ENCODE measurements around the gene FUT3.
A peak's percentile ranks its signal among the peaks of the same experiment; 100 is the strongest.
"Not testable (repeated sequence)": the region's sequence is repeated elsewhere in the genome, so short reads cannot be mapped to it uniquely, and the experiment has no call there.

Gene FUT3

DNA sequence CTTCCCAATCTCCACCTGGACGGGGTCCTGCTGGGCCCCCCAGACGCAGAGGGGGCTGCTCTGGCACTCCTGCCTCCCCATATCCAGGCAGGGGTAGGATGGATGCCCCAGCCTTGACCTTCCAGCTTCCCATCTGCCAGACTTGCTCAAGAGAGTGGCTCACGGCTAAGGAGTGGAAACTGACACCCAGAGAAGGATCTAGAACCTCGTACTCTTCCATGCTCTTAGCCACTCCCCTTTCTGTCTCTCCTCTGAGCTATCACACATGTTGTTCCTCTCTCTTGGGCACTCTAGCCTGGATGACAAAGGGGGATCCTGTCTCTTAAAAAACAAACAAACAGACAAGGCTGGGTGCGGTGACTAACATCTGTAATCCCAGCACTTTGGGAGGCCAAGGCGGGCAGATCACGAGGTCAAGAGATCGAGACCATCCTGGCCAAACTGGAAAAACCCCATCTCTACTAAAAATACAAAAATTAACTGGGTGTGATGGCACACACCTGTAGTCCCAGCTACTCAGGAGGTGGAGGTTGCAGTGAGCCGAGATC, 31.2 kb upstream of the FUT3 start:
- DNase-seq, result no peak

DNA sequence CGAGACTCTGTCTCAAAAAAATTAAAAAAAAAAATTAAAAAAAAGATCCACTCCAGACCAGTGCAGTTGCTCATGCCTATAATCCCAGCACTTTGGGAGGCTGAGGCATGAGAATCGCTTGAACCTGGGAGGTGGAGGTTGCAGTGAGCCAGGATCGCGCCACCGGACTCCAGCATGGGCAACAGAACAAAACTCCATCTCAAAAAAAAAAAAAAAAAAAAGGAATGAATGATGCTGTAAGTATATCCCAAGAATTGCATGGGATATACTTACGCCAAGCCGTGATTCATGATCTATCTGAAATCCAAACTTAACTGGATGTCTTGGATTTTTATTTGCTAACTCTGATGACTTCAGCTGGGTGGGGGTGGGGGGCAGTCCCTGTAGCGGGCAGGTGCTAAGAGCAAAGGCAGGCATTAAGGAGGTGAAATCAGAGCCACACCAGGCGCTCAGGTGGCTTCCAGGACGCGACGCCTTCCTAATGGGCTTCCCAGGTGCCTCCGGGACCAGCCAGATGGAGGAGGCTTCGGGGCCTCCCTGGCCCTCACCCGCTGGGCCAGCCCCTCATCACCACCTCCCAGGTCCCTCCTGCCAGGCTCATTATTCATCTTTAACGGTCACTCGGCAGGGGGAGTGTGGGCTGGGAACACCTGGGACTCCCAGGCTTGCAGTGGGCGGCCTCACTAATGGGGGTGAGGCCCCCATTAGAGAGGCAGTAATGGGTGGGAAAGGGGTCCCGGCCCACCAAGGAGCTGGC, 30.5 kb upstream of the FUT3 start:
- DNase-seq, result no peak

DNA sequence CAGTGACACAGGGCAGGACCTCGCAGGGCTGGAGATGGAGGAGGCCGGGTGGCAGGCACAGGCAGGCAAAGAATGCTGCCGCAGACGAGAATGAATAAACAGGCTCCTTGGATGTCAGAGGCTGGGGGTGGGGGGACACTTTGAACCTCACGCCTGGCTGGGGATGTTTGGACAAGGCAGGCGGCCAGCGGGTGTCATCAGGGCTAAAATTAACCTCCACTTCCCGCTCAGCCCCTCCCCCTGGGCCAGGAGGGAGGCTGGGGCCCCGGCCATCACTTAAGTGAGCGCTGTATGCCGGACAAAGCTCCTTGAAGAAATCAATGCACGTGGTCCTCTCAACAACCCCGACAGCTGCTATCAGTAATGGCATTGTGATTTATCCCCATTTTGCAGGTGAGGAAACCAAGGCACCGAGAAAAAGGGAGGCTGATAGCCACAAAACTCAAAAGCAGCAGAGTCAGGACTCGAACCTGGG, 29.4 kb upstream of the FUT3 start:
- DNase-seq, result peak in 4 of 58 donors; percentile 17 to 33 (median 23)

DNA sequence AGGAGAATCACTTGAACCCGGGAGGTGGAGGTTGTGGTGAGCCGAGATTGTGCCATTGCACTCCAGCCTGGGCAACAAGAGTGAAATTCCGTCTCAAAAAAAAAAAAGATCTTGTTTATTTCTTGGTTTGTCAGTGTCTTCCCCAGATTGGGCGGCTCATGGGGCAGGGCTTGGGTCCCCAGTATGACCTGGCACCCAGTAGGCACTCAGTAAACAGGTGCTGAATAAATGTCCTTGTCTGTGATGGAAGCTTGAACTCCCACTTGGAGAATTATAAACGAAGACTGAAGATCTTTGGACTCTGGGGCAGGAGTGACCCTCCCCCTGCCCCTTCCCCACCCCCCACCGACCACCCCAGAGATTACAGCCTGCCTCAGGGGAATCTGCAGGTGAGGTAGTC, 28.9 kb upstream of the FUT3 start:
- no peak for DNase-seq

DNA sequence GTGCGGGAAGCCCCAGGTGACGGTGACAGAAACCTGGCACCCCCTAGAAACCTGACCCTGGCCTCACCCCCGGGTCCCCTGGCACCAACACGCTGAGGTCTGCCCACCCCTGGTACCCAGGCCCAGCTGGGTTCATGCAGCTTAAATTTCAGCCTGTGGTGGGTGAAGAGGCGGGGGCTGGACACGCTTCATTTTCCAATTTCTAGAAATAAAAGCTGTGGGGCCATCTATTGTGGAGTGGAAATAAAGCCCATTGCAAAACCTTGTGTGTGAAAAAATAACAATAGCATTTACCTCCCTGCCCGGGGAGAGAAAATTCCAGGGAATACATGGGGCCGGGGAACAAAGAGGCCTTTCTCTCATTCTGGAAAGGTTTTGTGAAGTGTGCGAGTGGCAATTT, 26.6 kb upstream of the FUT3 start:
- no peak for DNase-seq

DNA sequence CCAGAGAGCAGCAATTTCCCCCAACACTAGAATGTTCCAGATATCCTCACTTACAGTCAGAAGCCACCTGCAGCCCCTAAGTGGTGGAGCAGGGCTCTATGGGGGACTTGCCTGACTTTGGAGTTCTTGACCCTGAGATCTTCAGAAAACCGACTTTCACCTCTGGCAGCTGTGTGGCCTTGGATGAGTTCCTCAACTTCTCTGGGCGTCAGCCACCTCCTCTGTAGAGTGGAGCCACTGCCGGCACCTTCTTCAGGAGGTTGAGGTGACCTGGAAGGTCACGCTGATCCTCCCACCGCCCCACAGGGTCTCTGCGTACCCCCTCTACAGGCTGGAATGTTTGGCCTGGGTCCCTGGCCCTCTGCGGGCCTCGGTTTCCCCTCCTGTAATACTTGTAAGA, 26.2 kb upstream of the FUT3 start:
- DNase-seq, result no peak

DNA sequence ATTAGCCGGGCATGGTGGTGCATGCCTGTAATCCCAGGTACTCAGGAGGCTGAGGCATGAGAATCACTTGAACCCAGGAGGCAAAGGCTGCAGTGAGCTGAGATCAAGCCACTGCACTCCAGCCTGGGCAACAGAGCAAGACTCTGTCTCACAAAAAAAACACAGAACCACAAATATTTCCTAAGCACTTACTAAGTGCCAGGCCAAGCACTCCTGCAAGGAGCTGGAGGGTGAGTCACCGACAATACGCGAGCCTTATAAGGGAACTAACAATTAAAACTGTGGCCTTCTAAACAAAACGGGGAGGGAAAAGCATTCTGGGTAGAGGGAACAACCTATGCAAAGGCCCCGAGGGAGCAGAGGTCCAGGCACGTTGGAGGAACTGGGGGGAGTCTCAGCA, 23.2 kb upstream of the FUT3 start:
- not testable (repeated sequence) for DNase-seq

DNA sequence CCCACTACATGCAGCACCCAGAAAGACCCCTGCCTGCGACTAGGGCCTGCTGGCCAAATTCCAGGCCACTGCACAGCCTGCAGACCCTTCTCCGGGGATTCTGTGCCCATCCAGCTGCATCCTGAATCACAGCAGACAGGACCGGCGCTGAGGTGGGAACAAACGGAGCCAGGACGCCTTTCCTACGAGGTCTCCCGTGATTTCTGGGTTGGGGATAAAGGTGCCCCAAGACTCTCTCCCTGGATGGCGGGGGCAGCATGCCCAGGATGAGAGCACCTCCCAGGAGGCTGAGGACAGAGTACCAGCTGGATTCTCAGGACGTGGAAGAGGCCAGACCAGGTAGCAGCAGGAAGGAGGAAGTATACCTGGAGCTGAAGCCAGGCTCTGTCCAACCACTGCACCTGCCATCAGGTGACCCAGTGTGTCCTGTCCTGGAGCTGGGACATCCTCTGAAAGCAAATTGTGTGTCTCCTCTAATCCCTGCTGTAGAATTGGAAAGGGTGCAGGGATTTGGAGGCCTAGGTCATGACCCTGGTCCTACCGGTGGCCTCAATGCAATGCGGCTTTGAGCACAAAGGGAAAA, 22.5 kb upstream of the FUT3 start:
- no peak for DNase-seq

DNA sequence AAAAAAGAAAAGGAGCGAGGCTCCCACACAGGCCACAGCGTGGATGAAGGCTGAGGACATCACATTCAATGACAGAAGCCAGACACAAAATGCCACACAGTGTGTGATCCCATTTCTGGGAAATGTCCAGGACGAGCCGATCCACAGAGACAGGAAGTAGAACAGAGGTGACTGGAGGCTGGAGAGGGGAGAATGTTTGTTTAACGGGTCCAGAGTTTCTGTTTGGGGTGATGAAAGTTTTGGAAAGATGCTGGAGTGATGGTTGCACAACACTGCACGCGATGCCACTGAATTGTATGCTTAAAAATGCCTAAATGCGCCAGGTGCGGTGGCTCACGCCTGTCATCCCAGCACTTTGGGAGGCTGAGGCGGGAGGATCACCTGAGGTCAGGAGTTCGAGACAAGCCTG, 19.7 kb upstream of the FUT3 start:
- no peak for DNase-seq

DNA sequence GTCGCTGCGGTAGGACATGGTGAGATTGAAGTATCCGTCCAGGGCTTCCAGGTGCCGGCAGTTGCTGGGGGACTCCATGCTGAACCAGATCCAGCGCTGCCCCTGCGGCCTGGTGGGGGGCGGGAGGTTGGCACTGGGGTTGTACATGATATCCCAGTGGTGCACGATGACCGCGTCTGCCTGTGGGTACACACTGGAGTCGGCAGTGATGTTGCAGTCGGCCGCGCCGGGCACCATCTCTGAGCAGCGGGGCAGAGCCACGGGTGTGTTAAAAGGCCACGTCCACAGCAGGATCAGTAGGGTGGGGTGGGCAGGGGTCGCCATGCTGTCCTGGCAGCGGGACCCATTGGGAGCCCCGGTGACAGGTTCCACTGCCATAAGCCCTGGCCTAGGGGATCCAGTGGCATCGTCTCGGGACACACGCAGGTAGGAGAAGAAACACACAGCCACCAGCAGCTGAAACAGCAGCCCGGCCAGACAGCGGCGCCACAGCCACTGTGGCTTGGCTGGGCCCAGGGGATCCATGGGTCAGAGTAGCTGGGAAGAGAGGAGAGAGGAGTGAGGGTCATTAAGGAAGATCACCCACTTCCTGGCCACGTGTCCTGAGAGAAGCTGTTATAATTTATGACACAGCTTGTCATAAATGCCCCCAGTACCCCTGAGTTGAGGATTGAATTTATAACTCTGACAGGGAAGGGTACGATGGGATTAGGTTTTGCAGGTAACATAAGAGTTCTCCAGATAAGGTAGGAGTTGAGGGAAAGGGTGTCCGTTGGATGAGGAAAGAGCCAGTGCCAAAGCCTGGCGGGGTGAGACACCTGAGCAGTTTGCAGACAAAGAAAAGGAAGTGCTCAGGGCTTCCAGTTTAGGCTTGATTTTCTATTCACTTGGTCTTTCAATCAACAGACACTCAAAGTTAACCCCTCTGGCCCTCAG, 16.2 kb upstream of the FUT3 start:
- DNase-seq, result no peak

DNA sequence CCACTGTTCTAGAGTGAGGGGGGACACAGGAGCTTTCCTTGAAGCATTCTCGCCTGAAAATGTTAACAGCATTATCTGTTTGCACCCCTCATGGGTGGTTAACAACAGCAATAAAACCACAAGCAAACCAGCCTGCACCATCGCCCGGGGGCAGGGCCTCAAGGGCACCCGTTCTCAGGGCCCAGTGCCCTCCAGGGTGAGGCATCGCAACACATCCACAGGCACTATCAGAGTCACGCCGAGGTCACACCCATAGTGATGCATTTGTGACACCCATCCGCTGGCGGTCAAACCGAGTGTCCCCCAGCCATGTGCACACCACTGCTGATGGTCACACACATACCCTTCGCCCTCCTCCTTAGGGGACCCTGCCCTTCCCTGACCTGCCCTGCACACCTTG, 14.5 kb upstream of the FUT3 start:
- no peak for DNase-seq

DNA sequence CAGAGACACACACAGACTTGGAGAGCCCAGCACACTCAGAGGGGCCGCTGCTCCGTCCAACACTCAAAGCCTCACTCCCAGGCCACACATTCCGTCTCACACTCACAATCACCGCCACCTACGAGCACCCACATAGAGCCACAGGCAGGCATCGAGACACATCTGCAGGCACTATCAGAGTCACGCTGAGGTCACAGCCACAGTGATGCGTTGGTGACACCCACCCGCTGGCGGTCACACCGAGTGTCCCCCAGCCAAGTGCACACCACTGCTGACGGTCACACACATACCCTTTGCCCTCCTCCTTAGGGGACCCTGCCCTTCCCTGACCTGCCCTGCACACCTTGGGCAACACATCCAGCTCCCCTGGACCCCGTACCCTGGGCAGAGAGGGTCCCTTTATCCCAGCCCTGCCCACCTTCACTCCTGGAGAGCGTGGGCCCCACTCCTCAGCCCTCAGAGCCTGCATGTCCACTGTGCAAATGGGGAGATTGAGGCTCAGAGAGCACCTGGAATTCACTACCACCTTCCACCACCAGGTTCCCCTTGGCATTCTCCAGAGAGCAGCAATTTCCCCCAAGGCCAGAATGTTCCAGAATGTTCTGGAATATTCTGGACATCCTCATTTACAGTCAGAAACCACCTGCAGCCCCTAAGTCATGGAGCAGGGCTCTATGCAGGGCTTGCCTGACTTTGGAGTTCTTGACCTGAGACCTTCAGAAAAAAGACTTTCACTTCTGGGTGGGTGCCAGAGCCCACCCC, 13.7 kb upstream of the FUT3 start:
- no peak for DNase-seq

DNA sequence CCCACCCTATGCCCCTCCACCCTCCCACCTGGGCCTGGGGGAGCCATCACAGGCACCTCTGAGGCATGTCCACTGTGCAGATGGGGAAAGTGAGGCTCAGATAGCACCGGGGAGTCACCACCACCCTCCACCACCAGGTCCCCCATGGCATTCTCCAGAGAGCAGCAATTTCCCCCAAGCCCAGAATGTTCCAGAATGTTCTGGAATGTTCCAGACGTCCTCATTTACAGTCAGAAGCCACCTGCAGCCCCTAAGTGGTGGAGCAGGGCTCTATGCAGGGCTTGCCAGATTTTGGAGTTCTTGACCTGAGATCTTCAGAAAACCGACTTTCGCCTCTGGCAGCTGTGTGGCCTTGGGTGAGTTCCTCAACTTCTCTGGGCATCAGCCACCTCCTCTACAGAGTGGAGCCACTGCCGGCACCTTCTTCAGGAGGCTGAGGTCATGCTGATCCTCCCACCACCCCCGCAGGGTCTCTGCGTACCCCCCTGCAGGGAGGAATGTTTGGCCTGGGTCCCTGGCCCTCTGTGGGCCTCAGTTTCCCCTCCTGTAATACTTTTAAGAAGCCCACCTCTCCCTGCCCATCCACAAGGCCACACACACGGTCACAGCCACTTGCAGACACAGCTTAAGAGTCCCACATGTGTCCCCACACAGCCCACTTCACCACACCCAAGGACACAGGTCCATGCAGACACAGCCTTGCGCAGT, 12.9 kb upstream of the FUT3 start:
- DNase-seq, result peak in 1 of 58 donors; percentile 12

DNA sequence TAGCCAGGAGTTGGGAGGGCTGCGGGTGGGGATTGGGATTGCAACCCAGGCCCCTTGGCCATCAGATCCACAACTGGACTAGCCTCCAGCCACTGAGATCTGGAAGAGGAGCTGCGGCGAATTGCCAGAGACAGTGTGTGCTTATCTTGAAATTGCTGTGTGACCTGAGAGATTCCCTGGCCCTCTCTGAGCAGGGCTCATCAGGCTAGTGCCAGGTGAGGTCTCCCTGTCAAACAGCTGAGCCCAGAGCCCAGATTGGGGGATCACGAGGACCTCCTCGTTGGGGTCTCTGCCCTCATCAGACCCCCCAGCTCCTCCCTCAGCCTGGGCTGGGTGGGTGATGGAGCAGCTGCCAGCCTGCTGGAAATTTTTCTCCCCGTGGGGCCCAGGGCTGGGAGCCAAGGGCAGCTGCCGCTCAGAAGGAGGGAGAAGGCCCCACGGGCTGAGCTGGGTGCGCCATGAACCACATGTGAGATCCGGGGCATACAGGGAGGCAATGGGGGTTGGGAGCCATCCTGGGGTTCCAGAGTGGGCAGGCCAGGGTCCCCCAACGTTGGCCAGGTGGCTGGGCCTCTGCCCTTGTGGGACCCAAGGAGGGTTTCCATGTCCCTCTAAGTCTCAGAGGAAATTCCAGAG, 11.9 kb upstream of the FUT3 start:
- no peak for DNase-seq

DNA sequence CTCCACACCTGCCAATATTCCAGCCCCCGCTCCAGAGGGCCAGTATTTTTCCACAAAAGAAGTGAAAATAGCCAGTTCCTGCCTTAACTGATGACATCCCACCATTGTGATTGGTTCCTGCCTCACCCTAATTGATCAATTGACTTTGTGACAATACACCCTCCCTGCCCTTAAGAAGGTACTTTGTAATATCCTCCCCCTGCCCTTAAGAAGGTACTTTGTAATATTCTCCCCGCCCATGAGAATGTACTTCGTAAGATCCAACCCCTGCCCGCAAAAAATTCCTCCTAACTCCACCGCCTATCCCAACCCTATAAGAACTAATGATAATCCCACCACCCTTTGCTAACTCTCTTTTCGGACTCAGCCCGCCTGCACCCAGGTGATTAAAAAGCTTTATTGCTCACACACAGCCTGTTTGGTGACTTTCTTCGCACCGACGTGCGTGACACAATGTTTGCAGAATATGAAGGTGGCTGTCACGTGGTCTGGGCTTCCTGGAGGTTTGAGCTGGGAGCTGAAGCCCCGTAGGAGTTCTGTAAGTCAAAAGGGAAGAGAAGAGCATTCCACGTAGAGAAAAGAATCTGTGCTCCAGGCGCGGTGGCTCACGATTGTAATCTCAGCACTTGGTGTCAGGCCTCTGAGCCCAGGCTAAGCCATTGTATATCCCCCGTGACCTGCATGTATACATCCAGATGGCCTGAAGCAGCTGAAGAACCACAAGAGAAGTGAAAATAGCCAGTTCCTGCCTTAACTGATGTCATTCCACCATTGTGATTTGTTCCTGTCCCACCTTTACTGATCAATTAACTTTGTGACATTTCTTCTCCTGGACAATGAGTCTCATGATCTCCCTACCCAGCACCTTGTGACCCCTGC, 6.2 kb upstream of the FUT3 start:
- no peak for DNase-seq

DNA sequence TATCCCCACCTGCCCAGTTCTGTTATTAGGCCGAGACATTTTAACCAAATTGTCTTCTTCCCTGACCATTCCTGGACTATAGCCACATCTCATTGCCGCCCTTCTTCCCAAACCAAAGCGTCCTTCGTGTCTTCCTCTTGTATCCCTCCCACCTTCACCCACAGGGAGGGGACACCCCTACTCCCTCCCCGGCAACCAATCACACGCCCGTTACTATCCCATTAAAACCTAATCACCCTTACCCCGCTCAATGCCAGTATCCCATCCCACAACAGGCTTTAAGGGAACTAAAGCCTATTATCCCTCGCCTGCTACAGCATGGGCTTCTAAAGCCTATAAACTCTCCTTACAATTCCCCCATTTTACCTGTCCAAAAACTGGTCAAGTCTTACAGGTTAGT, 3.9 kb upstream of the FUT3 start:
- DNase-seq, result not testable (repeated sequence)

DNA sequence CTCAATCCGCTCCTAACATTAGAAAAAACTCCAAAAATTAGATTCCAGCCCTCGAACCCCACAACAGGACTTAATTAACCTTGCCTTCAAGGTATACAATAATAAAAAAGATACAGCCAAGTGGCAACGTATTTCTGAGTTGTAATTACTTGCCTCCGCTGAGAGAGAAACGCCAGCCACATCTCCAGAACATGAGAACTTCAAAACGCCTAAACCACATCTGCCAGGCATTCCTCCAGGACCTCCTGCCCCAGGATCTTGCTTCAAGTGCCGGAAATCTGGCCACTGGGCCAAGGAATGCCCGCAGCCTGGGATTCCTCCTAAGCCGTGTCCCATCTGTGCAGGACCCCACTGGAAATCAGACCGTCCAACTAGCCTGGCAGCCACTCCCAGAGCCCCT, 2.9 kb upstream of the FUT3 start:
- DNase-seq, result not testable (repeated sequence)

DNA sequence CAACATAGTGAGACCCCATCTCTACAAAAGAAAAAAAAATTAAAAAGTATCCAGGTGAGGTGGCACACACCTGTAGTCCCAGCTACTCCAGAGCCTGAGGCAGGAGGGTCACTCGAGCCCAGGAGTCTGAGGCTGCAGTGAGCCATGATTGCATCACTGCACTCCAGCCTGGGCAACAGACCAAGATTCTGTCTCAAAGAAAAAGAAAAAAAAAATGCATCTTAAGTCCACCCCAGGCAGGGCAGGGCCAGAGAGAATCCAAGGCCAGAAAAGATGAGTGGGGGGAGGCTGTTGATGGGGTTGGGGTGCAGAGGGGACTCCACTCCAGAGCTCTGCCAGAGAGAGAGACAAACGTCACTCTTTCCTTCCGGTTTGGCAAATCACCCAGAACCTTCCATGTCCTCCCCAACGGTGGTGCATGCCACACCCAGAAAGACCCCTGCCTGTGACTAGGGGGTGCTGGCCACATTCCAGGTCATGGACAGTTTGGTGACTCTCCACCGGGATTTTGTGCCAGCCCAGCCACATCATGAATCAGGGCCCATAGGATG, 431 bp downstream of the FUT3 start:
- peak in 2 of 58 donors; percentile 15 to 22 for DNase-seq
